Pancreas (tissue), 10 donors: ENCODE results near the gene NUMBL. TPM values are rescaled to one million over a fixed set of nuclear protein-coding genes. Genes with fewer than 3 reads are reported as not detected.

Source experiments
- ATAC-seq, 4 donors: fragments of 200-7000 bp; cut with Tn5 transposase; one replicate each; pipeline versions ENCODE4 v1.8.0 to v1.9.1; 2020; ENCODE audit warnings: mild to moderate bottlenecking in 4 of 4, moderate library complexity in 4 of 4
- DNase-seq, 6 donors: peaks; one replicate each; pipeline ENCODE4 v3.0.0-alpha.2; 2020
- FAIRE-seq: peaks from 2 replicates; lab custom pipeline; 2012; peaks lifted over from hg19 to GRCh38; lab: Jason Lieb, UNC
- H3K27ac ChIP-seq, 4 donors: fragments of 200-600 bp; sonication (generic); 1 replicate in 3 of 4; 2 replicates in 1 of 4; pipeline versions ENCODE4 v1.5.0 to v1.8.0; 2020
- H3K27me3 ChIP-seq, 4 donors: fragments of 200-600 bp; one replicate each; pipeline ENCODE4 v1.8.0; 2021
- H3K36me3 ChIP-seq, 3 donors: fragments of 200-600 bp; sonication (generic) in 1 of 3; one replicate each; pipeline versions ENCODE4 v1.5.0 to v1.8.0; 2020 to 2021
- H3K4me1 ChIP-seq, 3 donors: fragments of 200-600 bp; one replicate each; pipeline ENCODE4 v1.8.0; 2021
- H3K4me3 ChIP-seq, 4 donors: fragments of 200-600 bp; sonication (generic) in 2 of 4; one replicate each; pipeline versions ENCODE4 v1.5.0 to v1.8.0; 2020 to 2021
- H3K9me3 ChIP-seq, 4 donors: fragments of 200-600 bp; one replicate each; pipeline ENCODE4 v1.8.0; 2021
- WGBS, 2 donors: extraction: QIAGEN DNeasy Blood & Tissue Kit; methylation state at CpG; one replicate each; pipeline ENCODE4 v1.1.7; 2013; 5-methylcytosine and 5-hydroxymethylcytosine counted together
- intact Hi-C, 3 donors: fragments of 100-400 bp; cut with DNase I; formaldehyde crosslinking; loops; one replicate each; pipeline versions ENCODE4 v1.11.1 to v1.14.2; 2022
- polyA plus RNA-seq, 2 donors: library from polyadenylated mRNA; stranded (reverse); fragments of 200-250 nt; gene quantifications; one replicate each; pipeline ENCODE4 v1.2.3, GENCODE V29; 2013
- total RNA-seq, 6 donors: library from RNA; stranded (reverse); fragmentation: NEBNext Ultra II Directional in 4 of 6; extraction: Animal tissue kit (Norgen Biotek cat#: 25700) in 4 of 6; gene quantifications; one replicate each; pipeline versions ENCODE4 v1.2.1 to v1.2.4, GENCODE V29; 2021 to 2023
- TF ChIP-seq, protein P1 (sequence below), 4 donors: fragments of 200-600 bp; sonication (generic) in 3 of 4; IDR thresholded peaks; one replicate each; pipeline versions ENCODE4 v1.5.0 to v1.8.0; 2021; ENCODE audit warnings: antibody characterized with exemption in 4 of 4
- donor health status: healthy with polysubstance abuse.
- donor health status: DM: no; HTN: no; CAD: no; lungs with moderate emphysema.
- donor health status: DM: no; HTN: no; CAD: no.
- donor health status: control.
- donor health status: control.
- donor health status: Bipolar disorder and iron deficiency.
- donor health status: DM: yes; HTN: yes; CAD: no.
- donor health status: DM: no; HTN: no; CAD: no.
- donor health status: DM: no; HTN: no; CAD: no.
- donor health status: DM: yes; HTN: yes; CAD: no.

The NUMBL gene
- total and polyA plus RNA-seq, 8 donors, result 3.2 to 19.1 (median 8.7) TPM

DNA sequence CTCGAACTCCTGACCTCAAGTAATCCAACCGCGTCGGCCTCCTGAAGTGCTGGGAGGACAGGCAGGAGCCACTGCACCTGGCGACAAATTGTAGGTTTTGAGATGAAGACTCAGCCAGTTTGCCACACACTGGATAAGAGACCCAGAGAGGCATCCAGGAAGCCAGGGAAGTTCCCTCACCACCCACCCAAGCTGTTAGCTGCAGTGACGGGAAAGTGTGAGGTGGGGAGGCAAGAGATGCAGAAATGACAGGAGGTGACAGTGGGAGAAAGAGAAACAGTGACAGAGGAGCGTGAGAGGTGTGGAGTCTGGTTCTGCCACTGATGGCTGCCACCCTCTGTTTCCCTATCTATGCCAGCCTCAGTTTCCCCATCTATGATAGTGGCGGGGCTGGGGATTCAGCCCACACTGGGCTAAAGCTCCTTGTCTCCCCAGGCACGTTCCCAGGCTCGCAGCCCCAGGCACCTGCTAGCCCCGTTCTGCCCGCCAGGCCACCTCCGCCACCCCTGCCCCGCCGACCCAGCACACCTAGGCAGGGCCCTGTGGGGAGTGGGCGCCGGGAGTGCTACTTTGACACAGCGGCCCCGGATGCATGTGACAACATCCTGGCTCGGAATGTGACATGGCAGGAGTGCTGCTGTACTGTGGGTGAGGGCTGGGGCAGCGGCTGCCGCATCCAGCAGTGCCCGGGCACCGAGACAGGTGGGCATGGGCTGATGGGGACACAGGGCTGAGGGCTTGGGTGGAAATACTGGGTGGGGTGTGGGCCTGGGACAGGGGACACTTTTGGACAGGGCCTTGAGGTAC lies 68.3 kb downstream of the NUMBL start:
- FAIRE-seq, result no peak
- Histone ChIP-seq H3K9me3 (no peaks in the 10 kb centered on the region), H3K36me3 (no peaks in the 10 kb centered on the region), H3K27ac (no peak overlapping the region), H3K4me3 (no peak overlapping the region), H3K4me1 (no peaks in the 10 kb centered on the region), H3K27me3 (no peaks in the 10 kb centered on the region)
- peak in 1 of 6 donors; percentile 71 for DNase-seq
- TF ChIP-seq, protein P1, sequence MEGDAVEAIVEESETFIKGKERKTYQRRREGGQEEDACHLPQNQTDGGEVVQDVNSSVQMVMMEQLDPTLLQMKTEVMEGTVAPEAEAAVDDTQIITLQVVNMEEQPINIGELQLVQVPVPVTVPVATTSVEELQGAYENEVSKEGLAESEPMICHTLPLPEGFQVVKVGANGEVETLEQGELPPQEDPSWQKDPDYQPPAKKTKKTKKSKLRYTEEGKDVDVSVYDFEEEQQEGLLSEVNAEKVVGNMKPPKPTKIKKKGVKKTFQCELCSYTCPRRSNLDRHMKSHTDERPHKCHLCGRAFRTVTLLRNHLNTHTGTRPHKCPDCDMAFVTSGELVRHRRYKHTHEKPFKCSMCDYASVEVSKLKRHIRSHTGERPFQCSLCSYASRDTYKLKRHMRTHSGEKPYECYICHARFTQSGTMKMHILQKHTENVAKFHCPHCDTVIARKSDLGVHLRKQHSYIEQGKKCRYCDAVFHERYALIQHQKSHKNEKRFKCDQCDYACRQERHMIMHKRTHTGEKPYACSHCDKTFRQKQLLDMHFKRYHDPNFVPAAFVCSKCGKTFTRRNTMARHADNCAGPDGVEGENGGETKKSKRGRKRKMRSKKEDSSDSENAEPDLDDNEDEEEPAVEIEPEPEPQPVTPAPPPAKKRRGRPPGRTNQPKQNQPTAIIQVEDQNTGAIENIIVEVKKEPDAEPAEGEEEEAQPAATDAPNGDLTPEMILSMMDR (IDR thresholded peaks at IDR 0.05), result no peak
- ATAC-seq, result no peak
- 89 to 91% methylated on average over 23 to 24 of the region's 24 CpGs for WGBS, 2 donors
- intact Hi-C loops, result no loop called here

DNA sequence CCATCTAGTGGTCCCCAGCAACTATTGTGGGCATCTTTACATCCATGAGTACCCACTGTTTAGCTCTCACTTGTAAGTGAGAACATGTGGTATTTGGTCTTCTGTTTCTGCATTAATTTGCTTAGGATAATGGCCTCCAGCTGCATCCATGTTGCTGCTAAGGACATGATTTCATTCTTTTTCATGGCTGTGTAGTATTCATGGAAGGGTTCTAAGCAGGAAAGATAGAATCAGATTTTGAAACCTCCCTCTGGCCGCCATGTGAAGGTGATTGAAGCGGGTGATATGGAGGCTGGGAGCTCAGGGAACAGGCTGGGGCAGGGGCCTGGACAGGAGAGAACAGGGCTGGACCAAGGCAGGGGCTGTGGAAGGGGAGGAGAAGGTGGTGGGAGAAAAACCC lies 69.2 kb downstream of the NUMBL start:
- Histone ChIP-seq H3K36me3 (no peaks in the 10 kb centered on the region), H3K27ac (no peak overlapping the region), H3K27me3 (no peaks in the 10 kb centered on the region), H3K9me3 (no peaks in the 10 kb centered on the region), H3K4me1 (no peaks in the 10 kb centered on the region), H3K4me3 (no peak overlapping the region)
- TF ChIP-seq, protein P1 (IDR thresholded peaks at IDR 0.05), result no peak
- WGBS, 2 donors, result 71 to 78% methylated on average over 2 of the region's 2 CpGs
- ATAC-seq, result no peak
- intact Hi-C loops, result no loop called here
- no peak for FAIRE-seq
- no peak for DNase-seq

DNA sequence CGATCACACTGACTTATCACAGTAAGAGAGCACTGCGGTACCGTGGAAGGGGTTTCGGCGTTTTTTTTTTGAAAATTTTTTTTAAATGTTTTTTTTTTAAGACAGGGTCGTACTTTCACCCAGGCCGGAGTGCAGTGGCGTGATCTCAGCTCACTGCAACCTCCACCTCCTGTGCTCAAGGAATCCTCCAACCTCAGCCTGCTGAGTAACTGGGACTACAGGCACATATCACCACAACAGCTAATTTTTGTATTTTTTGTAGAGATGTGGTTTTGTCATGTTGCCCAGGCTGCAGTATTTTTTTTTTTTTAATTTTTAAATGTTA lies 70.3 kb downstream of the NUMBL start:
- Histone ChIP-seq H3K4me1 (no peaks in the 10 kb centered on the region), H3K4me3 (no peak overlapping the region), H3K27ac (no peak overlapping the region), H3K36me3 (no peaks in the 10 kb centered on the region), H3K27me3 (no peaks in the 10 kb centered on the region), H3K9me3 (no peaks in the 10 kb centered on the region)
- 86 to 91% methylated on average over 8 of the region's 8 CpGs for WGBS, 2 donors
- no peak for ATAC-seq
- DNase-seq, result no peak
- intact Hi-C loops, result no loop called here
- FAIRE-seq, result no peak
- TF ChIP-seq, protein P1 (IDR thresholded peaks at IDR 0.05), result no peak

DNA sequence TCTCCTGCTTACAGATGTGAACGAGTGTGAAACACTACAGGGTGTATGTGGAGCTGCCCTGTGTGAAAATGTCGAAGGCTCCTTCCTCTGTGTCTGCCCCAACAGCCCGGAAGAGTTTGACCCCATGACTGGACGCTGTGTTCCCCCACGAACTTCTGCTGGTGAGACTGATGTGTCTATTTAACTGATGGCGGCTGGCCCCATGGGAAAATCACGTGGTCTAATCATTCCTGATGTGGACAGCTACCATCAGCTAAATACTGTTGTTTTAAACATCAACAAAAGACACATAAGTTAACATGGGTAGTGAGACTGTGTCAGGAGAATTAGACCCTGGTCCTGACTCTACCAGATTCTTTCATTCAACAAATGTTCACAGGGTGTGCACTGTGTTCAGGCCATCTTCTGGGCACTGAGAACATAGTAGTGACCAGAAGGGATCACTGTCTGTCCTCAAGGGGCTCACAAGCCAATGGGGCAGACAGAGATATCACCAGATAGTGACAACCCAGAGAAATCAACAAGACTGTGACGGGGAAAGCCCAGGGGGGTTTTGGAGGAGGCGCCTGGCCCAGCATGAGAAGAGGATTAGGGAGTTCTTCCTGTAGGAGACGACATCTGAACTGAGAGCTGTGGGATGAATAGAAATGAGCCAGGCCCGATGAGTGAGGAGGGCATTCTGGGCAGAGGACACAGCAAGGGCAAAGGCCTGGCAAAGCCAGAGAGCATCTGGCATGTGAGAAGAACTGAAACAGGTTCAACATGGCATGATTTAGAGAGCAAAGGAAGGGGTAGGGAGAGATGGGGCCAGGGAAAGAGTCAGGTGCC lies 70.9 kb downstream of the NUMBL start:
- Histone ChIP-seq H3K27me3 (no peaks in the 10 kb centered on the region), H3K36me3 (no peaks in the 10 kb centered on the region), H3K4me1 (no peaks in the 10 kb centered on the region), H3K9me3 (no peaks in the 10 kb centered on the region), H3K4me3 (no peak overlapping the region), H3K27ac (no peak overlapping the region)
- intact Hi-C loops, result no loop called here
- FAIRE-seq (no peak), DNase-seq (no peak), ATAC-seq (no peak)
- TF ChIP-seq, protein P1 (IDR thresholded peaks at IDR 0.05), result no peak
- WGBS, 2 donors, result 75% methylated on average over 11 of the region's 11 CpGs
